ENCODE data around the gene PRKAG2.

The PRKAG2 gene

GRCh38 chr7:151661587-151661986, 215.3 kb downstream of the PRKAG2 start:
- H3K9me3 ChIP-seq (ENCODE audit: control insufficient read depth, low read length): no peaks in the 10 kb centered on the region
- H3K4me3 ChIP-seq (ENCODE audit: low read length): no peak overlapping the region
- no peaks in the 10 kb centered on the region for H3K4me1 ChIP-seq (ENCODE audit: control insufficient read depth, insufficient read depth, low read length)
- no peaks in the 10 kb centered on the region for H3K27me3 ChIP-seq (ENCODE audit: control insufficient read depth, insufficient read depth, low read length)
- H3K9ac ChIP-seq (ENCODE audit: low read length): no peak overlapping the region
- no peaks in the 10 kb centered on the region for H3K36me3 ChIP-seq (ENCODE audit: control insufficient read depth, insufficient read depth, low read length)

DNA sequence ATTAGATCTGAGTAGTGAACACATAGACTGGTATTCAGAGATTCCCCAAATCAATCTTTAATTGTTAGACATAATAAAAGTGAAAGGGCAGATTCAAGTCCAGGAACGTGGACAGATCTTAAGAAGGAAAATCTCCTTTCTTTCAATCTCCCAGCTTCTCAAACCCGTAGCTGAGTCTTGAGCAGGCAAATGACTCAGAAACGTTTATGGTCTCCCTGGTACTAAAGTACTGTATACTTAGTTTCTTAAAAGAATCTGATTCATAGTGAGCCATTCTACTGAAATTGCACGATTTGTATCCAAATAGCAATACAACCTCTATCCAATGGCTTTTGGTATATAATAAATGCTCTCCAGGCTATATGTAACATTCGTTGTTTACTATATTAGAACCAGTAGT, 216.8 kb downstream of the PRKAG2 start:
- Histone ChIP-seq H3K4me3 (ENCODE audit: low read length) (no peak overlapping the region), H3K36me3 (ENCODE audit: control insufficient read depth, insufficient read depth, low read length) (no peaks in the 10 kb centered on the region), H3K9me3 (ENCODE audit: control insufficient read depth, low read length) (no peaks in the 10 kb centered on the region), H3K4me1 (ENCODE audit: control insufficient read depth, insufficient read depth, low read length) (no peaks in the 10 kb centered on the region), H3K9ac (ENCODE audit: low read length) (no peak overlapping the region), H3K27me3 (ENCODE audit: control insufficient read depth, insufficient read depth, low read length) (no peaks in the 10 kb centered on the region)

- Histone ChIP-seq H3K4me3 (ENCODE audit: low read length) (no peak overlapping the region), H3K36me3 (ENCODE audit: control insufficient read depth, insufficient read depth, low read length) (no peaks in the 10 kb centered on the region), H3K9ac (ENCODE audit: low read length) (no peak overlapping the region), H3K9me3 (ENCODE audit: control insufficient read depth, low read length) (no peaks in the 10 kb centered on the region), H3K27me3 (ENCODE audit: control insufficient read depth, insufficient read depth, low read length) (no peaks in the 10 kb centered on the region), H3K4me1 (ENCODE audit: control insufficient read depth, insufficient read depth, low read length) (no peaks in the 10 kb centered on the region)
These were observed 217.7 kb downstream of the PRKAG2 start for GRCh38 chr7:151659219-151659618.

DNA sequence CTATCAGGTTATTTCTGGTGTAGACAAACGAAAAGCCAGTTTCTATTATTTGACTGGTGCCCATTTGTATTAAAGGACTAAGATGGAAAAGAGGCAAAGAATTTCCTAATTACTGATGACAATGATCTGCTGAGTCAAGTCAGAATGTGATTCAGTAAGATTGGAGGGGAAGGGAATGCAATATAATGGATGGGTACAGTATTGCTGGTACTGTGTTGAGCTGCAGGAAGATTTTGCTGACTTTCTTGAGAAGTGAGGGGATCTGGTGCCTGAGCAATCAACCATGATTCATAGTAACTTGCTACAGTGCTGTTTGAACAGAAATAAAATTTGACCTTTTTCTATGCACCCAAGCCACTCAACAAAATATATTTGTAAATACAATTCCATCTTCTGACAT, 218.1 kb downstream of the PRKAG2 start:
- Histone ChIP-seq H3K9ac (ENCODE audit: low read length) (no peak overlapping the region), H3K27me3 (ENCODE audit: control insufficient read depth, insufficient read depth, low read length) (no peaks in the 10 kb centered on the region), H3K4me1 (ENCODE audit: control insufficient read depth, insufficient read depth, low read length) (no peaks in the 10 kb centered on the region), H3K36me3 (ENCODE audit: control insufficient read depth, insufficient read depth, low read length) (no peaks in the 10 kb centered on the region), H3K4me3 (ENCODE audit: low read length) (no peak overlapping the region), H3K9me3 (ENCODE audit: control insufficient read depth, low read length) (no peaks in the 10 kb centered on the region)

- Histone ChIP-seq H3K27me3 (ENCODE audit: control insufficient read depth, insufficient read depth, low read length) (no peaks in the 10 kb centered on the region), H3K9me3 (ENCODE audit: control insufficient read depth, low read length) (no peaks in the 10 kb centered on the region), H3K9ac (ENCODE audit: low read length) (no peak overlapping the region), H3K36me3 (ENCODE audit: control insufficient read depth, insufficient read depth, low read length) (no peaks in the 10 kb centered on the region), H3K4me3 (ENCODE audit: low read length) (no peak overlapping the region), H3K4me1 (ENCODE audit: control insufficient read depth, insufficient read depth, low read length) (no peaks in the 10 kb centered on the region)
These were observed 219.7 kb downstream of the PRKAG2 start for GRCh38 chr7:151657173-151657572.

GRCh38 chr7:151655555-151655954, 221.4 kb downstream of the PRKAG2 start:
- Histone ChIP-seq H3K9ac (ENCODE audit: low read length) (no peak overlapping the region), H3K36me3 (ENCODE audit: control insufficient read depth, insufficient read depth, low read length) (no peaks in the 10 kb centered on the region)

DNA sequence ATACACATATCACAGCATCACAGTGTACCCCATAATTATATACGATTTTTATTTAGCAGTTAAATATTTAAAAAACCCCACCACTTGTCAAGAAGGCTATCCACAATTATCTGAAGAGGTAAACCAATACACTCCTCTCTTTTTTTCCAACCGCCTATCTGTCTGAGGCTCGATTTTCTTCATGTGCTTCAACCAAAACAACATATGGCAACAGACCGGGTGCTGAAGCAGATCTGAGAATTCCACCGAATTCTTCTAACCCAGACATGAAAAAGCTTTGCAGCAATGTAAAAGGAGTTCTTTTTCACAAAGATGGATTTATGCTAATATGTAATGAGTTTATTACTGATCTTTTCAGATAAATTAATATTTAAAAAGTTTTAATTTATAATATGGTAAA, 224.8 kb downstream of the PRKAG2 start:
- H3K4me3 ChIP-seq (ENCODE audit: low read length): no peak overlapping the region
- H3K9me3 ChIP-seq (ENCODE audit: control insufficient read depth, low read length): no peaks in the 10 kb centered on the region
- H3K9ac ChIP-seq (ENCODE audit: low read length): no peak overlapping the region
- H3K27me3 ChIP-seq (ENCODE audit: control insufficient read depth, insufficient read depth, low read length): no peaks in the 10 kb centered on the region
- H3K36me3 ChIP-seq (ENCODE audit: control insufficient read depth, insufficient read depth, low read length): no peaks in the 10 kb centered on the region
- H3K4me1 ChIP-seq (ENCODE audit: control insufficient read depth, insufficient read depth, low read length): peaks cover 9% of the 10 kb centered on the region

More at GRCh38 chr7:151655555-151655954, 221.4 kb downstream of the PRKAG2 start:
- Histone ChIP-seq H3K4me3 (ENCODE audit: low read length) (no peak overlapping the region), H3K4me1 (ENCODE audit: control insufficient read depth, insufficient read depth, low read length) (peaks cover 9% of the 10 kb centered on the region), H3K27me3 (ENCODE audit: control insufficient read depth, insufficient read depth, low read length) (no peaks in the 10 kb centered on the region), H3K9me3 (ENCODE audit: control insufficient read depth, low read length) (no peaks in the 10 kb centered on the region)

DNA sequence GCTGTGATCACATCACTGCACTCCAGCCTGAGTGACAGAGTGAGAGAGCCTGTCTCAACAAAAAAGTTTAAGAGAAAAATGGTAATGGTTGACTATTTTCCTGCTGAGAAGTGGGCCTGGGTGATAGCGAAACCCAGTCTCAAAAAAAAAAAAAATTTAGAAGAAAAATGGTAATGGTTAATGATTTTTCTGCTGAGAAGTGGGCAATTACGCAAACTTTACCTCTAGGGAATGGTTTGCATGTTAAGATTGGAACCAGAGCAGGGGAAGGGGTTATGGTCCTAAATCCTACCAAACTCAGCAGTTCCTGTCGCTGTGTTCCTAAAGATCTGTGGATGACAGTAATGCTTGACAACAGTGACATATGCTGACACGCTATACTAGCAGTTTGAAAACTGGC, 226.8 kb downstream of the PRKAG2 start:
- Histone ChIP-seq H3K9me3 (ENCODE audit: control insufficient read depth, low read length) (no peaks in the 10 kb centered on the region), H3K9ac (ENCODE audit: low read length) (no peak overlapping the region), H3K4me1 (ENCODE audit: control insufficient read depth, insufficient read depth, low read length) (peaks cover 9% of the 10 kb centered on the region), H3K27me3 (ENCODE audit: control insufficient read depth, insufficient read depth, low read length) (no peaks in the 10 kb centered on the region), H3K36me3 (ENCODE audit: control insufficient read depth, insufficient read depth, low read length) (no peaks in the 10 kb centered on the region), H3K4me3 (ENCODE audit: low read length) (no peak overlapping the region)

GRCh38 chr7:151648429-151648828, 228.5 kb downstream of the PRKAG2 start:
- Histone ChIP-seq H3K36me3 (ENCODE audit: control insufficient read depth, insufficient read depth, low read length) (no peaks in the 10 kb centered on the region), H3K27me3 (ENCODE audit: control insufficient read depth, insufficient read depth, low read length) (no peaks in the 10 kb centered on the region), H3K4me1 (ENCODE audit: control insufficient read depth, insufficient read depth, low read length) (peaks cover 9% of the 10 kb centered on the region)

DNA sequence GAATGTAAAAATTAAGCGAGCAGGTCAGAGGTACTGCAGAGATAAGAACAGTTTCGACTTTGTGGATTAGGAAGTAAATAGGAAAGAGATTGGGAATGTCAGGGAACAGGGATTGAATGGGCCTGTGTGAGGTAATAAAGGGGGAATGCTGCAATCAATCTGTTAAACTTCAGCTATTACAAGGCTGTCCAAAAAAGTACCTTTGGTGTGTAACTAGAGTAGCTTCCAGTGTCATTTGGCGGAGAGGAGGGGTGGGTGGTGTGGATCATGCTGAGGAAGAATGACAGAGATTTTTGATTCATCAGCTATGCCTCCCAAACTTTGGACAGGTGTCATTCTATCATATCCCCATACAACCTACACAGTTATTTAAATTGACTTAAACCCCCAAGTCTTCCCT, 229.0 kb downstream of the PRKAG2 start:
- no peaks in the 10 kb centered on the region for H3K9me3 ChIP-seq (ENCODE audit: control insufficient read depth, low read length)
- H3K4me1 ChIP-seq (ENCODE audit: control insufficient read depth, insufficient read depth, low read length): peaks cover 9% of the 10 kb centered on the region
- H3K9ac ChIP-seq (ENCODE audit: low read length): no peak overlapping the region
- H3K4me3 ChIP-seq (ENCODE audit: low read length): no peak overlapping the region
- H3K36me3 ChIP-seq (ENCODE audit: control insufficient read depth, insufficient read depth, low read length): no peaks in the 10 kb centered on the region
- no peaks in the 10 kb centered on the region for H3K27me3 ChIP-seq (ENCODE audit: control insufficient read depth, insufficient read depth, low read length)

More at GRCh38 chr7:151648429-151648828, 228.5 kb downstream of the PRKAG2 start:
- H3K4me3 ChIP-seq (ENCODE audit: low read length): no peak overlapping the region
- no peaks in the 10 kb centered on the region for H3K9me3 ChIP-seq (ENCODE audit: control insufficient read depth, low read length)
- no peak overlapping the region for H3K9ac ChIP-seq (ENCODE audit: low read length)

DNA sequence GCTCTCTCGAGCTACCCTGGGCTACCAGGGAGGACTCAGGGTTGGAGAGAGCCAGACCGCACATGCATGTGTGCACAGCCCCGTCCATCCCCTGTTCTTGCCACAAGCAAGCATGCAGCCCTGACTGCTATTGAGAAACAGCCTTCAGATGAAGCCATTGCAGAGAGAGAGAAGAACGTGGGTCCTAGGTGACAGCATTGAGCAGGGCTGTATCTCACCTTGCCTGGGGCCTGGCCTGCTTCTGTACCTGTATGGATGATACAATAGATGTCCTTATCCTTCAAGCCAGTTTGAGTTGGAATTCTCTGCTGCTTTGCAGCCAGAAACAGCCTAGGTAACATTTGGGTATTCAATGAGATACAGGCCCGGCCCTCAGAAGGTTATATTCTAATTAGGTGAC, 229.9 kb downstream of the PRKAG2 start:
- Histone ChIP-seq H3K27me3 (ENCODE audit: control insufficient read depth, insufficient read depth, low read length) (no peaks in the 10 kb centered on the region), H3K4me1 (ENCODE audit: control insufficient read depth, insufficient read depth, low read length) (peaks cover 9% of the 10 kb centered on the region), H3K9ac (ENCODE audit: low read length) (no peak overlapping the region), H3K4me3 (ENCODE audit: low read length) (no peak overlapping the region), H3K36me3 (ENCODE audit: control insufficient read depth, insufficient read depth, low read length) (no peaks in the 10 kb centered on the region), H3K9me3 (ENCODE audit: control insufficient read depth, low read length) (no peaks in the 10 kb centered on the region)

- no peak overlapping the region for H3K4me3 ChIP-seq (ENCODE audit: low read length)
- no peak overlapping the region for H3K9ac ChIP-seq (ENCODE audit: low read length)
- H3K36me3 ChIP-seq (ENCODE audit: control insufficient read depth, insufficient read depth, low read length): no peaks in the 10 kb centered on the region
- no peaks in the 10 kb centered on the region for H3K9me3 ChIP-seq (ENCODE audit: control insufficient read depth, low read length)
- H3K4me1 ChIP-seq (ENCODE audit: control insufficient read depth, insufficient read depth, low read length): no peaks in the 10 kb centered on the region
- H3K27me3 ChIP-seq (ENCODE audit: control insufficient read depth, insufficient read depth, low read length): no peaks in the 10 kb centered on the region
These were observed 231.6 kb downstream of the PRKAG2 start for GRCh38 chr7:151645311-151645710.

- no peak overlapping the region for H3K4me3 ChIP-seq (ENCODE audit: low read length)
- no peaks in the 10 kb centered on the region for H3K27me3 ChIP-seq (ENCODE audit: control insufficient read depth, insufficient read depth, low read length)
- H3K9ac ChIP-seq (ENCODE audit: low read length): no peak overlapping the region
- H3K4me1 ChIP-seq (ENCODE audit: control insufficient read depth, insufficient read depth, low read length): no peaks in the 10 kb centered on the region
- no peaks in the 10 kb centered on the region for H3K9me3 ChIP-seq (ENCODE audit: control insufficient read depth, low read length)
- H3K36me3 ChIP-seq (ENCODE audit: control insufficient read depth, insufficient read depth, low read length): no peaks in the 10 kb centered on the region
These were observed 232.4 kb downstream of the PRKAG2 start for GRCh38 chr7:151644554-151644953.

Measured in mucosa of stomach (tissue), 1 donor.